ENCODE results near the gene SUCLG2.

- TF ChIP-seq CTCF (IDR thresholded peaks at IDR 0.05) (no peak), POLR2A (IDR thresholded peaks at IDR 0.05) (no peak)
Observed at GRCh38 chr3:67458408-67458807, 196.0 kb downstream of the SUCLG2 start.

Data from body of pancreas (tissue), 4 donors.